Mucosa of descending colon (tissue), 3 donors: ENCODE measurements around the gene HOXA6. TPM values are rescaled to one million over a fixed set of nuclear protein-coding genes. Genes with fewer than 3 reads are reported as not detected.

ENCODE experiments used
- ATAC-seq: fragments of 200-7000 bp; cut with Tn5 transposase; one replicate; pipeline ENCODE4 v1.9.1; 2020; ENCODE audit warnings: mild to moderate bottlenecking, moderate library complexity
- DNase-seq, 3 donors: peaks; one replicate each; pipeline ENCODE4 v3.0.0-alpha.2; 2020
- H3K36me3 ChIP-seq: fragments of 200-600 bp; one replicate; pipeline ENCODE4 v1.8.0; 2021; ENCODE audit warnings: low read depth, mild to moderate bottlenecking
- H3K4me1 ChIP-seq: fragments of 200-600 bp; one replicate; pipeline ENCODE4 v1.8.0; 2021; ENCODE audit warnings: low read depth, mild to moderate bottlenecking
- H3K4me3 ChIP-seq: fragments of 200-600 bp; one replicate; pipeline ENCODE4 v1.8.0; 2021; ENCODE audit warnings: mild to moderate bottlenecking
- H3K9me3 ChIP-seq: fragments of 200-600 bp; one replicate; pipeline ENCODE4 v1.8.0; 2021; ENCODE audit warnings: mild to moderate bottlenecking
- CTCF ChIP-seq: fragments of 200-600 bp; IDR thresholded peaks from one replicate; pipeline ENCODE4 v1.8.0; 2022; ENCODE audit warnings: antibody characterized with exemption, mild to moderate bottlenecking
- intact Hi-C, 2 donors: fragments of 100-400 bp; cut with DNase I in 1 of 2; cut with micrococcal nuclease in 1 of 2; formaldehyde crosslinking; loops; one replicate each; pipeline versions ENCODE4 v1.11.0 to v1.11.1; 2022; cut with DNase I, micrococcal nuclease
- total RNA-seq, 3 donors: library from RNA; stranded (reverse); fragmentation: NEBNext Ultra II Directional in 2 of 3; extraction: Animal tissue kit (Norgen Biotek cat#: 25700) in 2 of 3; gene quantifications; one replicate each; pipeline versions ENCODE4 v1.2.1 to v1.2.4, GENCODE V29; 2021 to 2023
- donor health status: DM: no; HTN: no; CAD: no; lungs with moderate emphysema.
- donor health status: DM: no; HTN: no; CAD: no.
- donor health status: DM: no; HTN: yes; CAD: no.

The HOXA6 gene
- total RNA-seq, 3 donors from 2014 or later = 20.2 to 39.5 (median 20.5) TPM

DNA sequence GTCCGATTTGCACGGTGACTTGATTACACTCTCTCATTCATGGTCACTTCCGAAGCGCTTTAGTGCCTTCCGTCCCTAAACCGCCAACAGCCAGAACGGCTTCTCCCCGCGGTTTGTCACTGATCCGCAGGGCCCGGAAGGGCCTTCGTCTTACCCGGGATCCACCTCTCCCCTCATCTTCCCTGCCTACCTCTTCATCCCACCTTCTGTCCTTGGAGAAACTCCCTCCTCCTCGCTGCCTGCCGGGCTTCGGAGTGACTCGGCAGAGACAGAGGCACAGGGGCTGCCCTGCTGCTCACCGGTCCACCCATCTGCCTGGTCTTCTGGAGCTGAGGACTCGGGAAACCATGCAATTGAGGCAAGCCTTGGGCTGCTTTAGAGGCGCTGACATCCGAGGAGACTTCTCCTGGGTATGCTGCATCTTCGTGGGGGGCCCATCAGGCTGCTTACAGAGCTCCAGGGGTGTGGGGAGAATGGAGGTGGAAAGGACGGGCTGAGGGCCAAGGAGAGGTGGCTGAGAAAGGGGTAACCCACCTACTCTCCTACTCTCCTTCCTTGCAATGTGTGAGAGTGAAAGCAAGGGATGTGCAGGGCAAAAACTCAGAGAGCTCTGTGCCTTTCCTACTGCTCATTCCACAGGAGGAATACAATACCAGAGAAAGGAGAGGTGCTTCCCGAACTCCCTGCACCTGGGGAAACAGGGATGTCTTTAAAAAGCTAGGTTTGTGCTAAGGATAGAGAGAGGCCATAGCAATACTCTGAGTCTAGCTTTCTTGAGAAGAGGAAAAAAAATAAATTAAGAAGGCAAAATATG, 38.5 kb upstream of the HOXA6 start:
- Histone ChIP-seq H3K4me1 (peaks cover 49% of the 10 kb centered on the region), H3K4me3 (peak overlapping the region; percentile 26), H3K36me3 (no peaks in the 10 kb centered on the region), H3K9me3 (no peaks in the 10 kb centered on the region)
- peak; percentile 0 for ATAC-seq
- intact Hi-C loops = no loop called here
- TF ChIP-seq CTCF = no peak
- peak in 2 of 3 donors; percentile 54 to 56 for DNase-seq

- intact Hi-C loops = no loop called here
- DNase-seq = peak; percentile 69 to 89 (median 78)
- Histone ChIP-seq H3K4me1 (peaks cover 45% of the 10 kb centered on the region), H3K4me3 (peak within 1 kb of the TSS; percentile 50), H3K9me3 (no peaks in the 10 kb centered on the region), H3K36me3 (no peaks in the 10 kb centered on the region)
- TF ChIP-seq CTCF = no peak
- ATAC-seq = peak; percentile 63
Observed at GRCh38 chr7:27185013-27185853, 37.7 kb upstream of the HOXA6 start, which contains the start of gene HOXA11. Gene HOXA11, minus strand, starts transcription at chr7:27185232. Its CDS starts 88 bp downstream, at chr7:27185144.

- peak; percentile 28 for ATAC-seq
- DNase-seq = peak; percentile 73 to 81 (median 76)
- Histone ChIP-seq H3K4me1 (peaks cover 40% of the 10 kb centered on the region), H3K36me3 (no peaks in the 10 kb centered on the region), H3K9me3 (no peaks in the 10 kb centered on the region), H3K4me3 (peak overlapping the region; percentile 50)
- intact Hi-C loops = no loop called here
- no peak for TF ChIP-seq CTCF
Observed at GRCh38 chr7:27184337-27185012, 36.9 kb upstream of the HOXA6 start.

DNA sequence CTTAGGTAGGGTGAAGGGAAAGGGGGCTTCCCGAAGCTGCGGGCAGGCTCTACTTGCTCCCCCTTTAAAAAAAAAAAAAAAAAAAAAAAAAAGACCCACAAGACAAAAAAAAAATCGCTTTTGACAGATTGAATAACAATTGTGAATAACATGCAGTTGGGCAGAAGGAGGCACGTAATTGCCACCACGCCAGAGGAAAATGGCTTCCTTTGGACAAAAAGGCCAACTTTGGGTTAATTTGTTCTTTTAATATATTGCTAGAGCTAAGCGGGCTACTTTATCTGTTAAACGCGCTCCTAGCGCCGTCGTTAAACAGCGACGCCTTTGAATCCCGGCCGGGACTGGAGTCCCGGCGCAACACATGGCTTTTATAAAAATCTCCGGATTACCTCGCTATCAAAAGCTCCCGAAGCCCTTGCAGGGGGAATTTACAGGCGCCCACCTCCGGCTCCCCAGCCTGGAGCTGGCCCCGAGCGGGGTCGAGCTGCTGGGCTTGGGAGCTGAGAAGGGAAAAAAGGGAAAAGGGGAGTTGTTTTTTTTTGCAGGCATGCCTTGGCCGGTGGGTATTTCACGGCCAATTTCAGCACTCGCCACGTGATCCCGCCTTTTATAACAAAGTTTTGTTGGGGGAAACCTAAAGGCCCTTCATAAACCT, 36.2 kb upstream of the HOXA6 start:
- peaks cover 34% of the 10 kb centered on the region for H3K4me1 ChIP-seq
- intact Hi-C loops = no loop called here
- no peak for ATAC-seq
- H3K36me3 ChIP-seq = no peaks in the 10 kb centered on the region
- TF ChIP-seq CTCF = no peak
- H3K4me3 ChIP-seq = peak overlapping the region; percentile 50
- peak in 1 of 3 donors; percentile 56 for DNase-seq
- H3K9me3 ChIP-seq = no peaks in the 10 kb centered on the region
